ENCODE results near the gene OR2T12. TPM values are rescaled to one million over a fixed set of nuclear protein-coding genes. Genes with fewer than 3 reads are reported as not detected.
A peak's percentile ranks its signal among the peaks of the same experiment; 100 is the strongest.

Gene OR2T12
- total RNA-seq, 3 donors from 2014 or later: not detected

GRCh38 chr1:248243204-248243603 lies 60.0 kb downstream of the OR2T12 start:
- Histone ChIP-seq H3K9me3 (peaks cover 7% of the 10 kb centered on the region), H3K4me3 (no peak overlapping the region), H3K4me1 (ENCODE audit: low read depth) (no peaks in the 10 kb centered on the region), H3K36me3 (ENCODE audit: low read depth) (no peaks in the 10 kb centered on the region)
- ATAC-seq (no peak), DNase-seq (peak in 1 of 3 donors; percentile 3)
- intact Hi-C loops (cut with DNase I, micrococcal nuclease): no loop called here
- TF ChIP-seq, protein P1, sequence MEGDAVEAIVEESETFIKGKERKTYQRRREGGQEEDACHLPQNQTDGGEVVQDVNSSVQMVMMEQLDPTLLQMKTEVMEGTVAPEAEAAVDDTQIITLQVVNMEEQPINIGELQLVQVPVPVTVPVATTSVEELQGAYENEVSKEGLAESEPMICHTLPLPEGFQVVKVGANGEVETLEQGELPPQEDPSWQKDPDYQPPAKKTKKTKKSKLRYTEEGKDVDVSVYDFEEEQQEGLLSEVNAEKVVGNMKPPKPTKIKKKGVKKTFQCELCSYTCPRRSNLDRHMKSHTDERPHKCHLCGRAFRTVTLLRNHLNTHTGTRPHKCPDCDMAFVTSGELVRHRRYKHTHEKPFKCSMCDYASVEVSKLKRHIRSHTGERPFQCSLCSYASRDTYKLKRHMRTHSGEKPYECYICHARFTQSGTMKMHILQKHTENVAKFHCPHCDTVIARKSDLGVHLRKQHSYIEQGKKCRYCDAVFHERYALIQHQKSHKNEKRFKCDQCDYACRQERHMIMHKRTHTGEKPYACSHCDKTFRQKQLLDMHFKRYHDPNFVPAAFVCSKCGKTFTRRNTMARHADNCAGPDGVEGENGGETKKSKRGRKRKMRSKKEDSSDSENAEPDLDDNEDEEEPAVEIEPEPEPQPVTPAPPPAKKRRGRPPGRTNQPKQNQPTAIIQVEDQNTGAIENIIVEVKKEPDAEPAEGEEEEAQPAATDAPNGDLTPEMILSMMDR (IDR thresholded peaks at IDR 0.05): no peak

Other genes starting within 250 kb of the OR2T12 start
- gene OR2L13, start 208.2 kb downstream of the OR2T12 start, total RNA-seq: under 1 TPM in 1 of 3 donors, not detected in 2; 0.19 TPM
- gene OR2M5, start 158.3 kb downstream of the OR2T12 start, total RNA-seq: not detected
- not detected for gene OR2M2, start 128.6 kb downstream of the OR2T12 start, total RNA-seq
- not detected for gene OR2M3, start 106.2 kb downstream of the OR2T12 start, total RNA-seq
- not detected for gene OR2M4, start 72.0 kb downstream of the OR2T12 start, total RNA-seq
- gene OR2T33, start 25.4 kb downstream of the OR2T12 start, total RNA-seq: not detected
- gene OR2M7, start 21.1 kb upstream of the OR2T12 start, total RNA-seq: not detected
- gene OR14C36, start 45.4 kb upstream of the OR2T12 start, total RNA-seq: not detected
- gene OR2T4, start 58.2 kb upstream of the OR2T12 start, total RNA-seq: not detected
- not detected for gene OR2T6, start 72.3 kb upstream of the OR2T12 start, total RNA-seq
- not detected for gene OR2T1, start 99.6 kb upstream of the OR2T12 start, total RNA-seq
- gene OR2T2, start 142.2 kb upstream of the OR2T12 start, total RNA-seq: not detected
- gene OR2T3, start 169.9 kb upstream of the OR2T12 start, total RNA-seq: not detected
- not detected for gene OR2T5, start 185.2 kb upstream of the OR2T12 start, total RNA-seq
- not detected for gene OR2G6, start 204.6 kb upstream of the OR2T12 start, total RNA-seq